ENCODE results near the gene KIF1B.
A peak's percentile ranks its signal among the peaks of the same experiment; 100 is the strongest.
"Not testable (repeated sequence)": the region's sequence is repeated elsewhere in the genome, so short reads cannot be mapped to it uniquely, and the experiment has no call there.

The KIF1B gene

GRCh38 chr1:10213186-10213705 lies 2.9 kb downstream of the KIF1B start:
- no peak overlapping the region for H3K4me3 ChIP-seq (ENCODE audit: low read depth, low read length)
- no peak for TF ChIP-seq CTCF (IDR thresholded peaks at IDR 0.05; ENCODE audit: low read depth, low read length)
- no peak for DNase-seq (ENCODE audit: low read depth, low spot score)
- in situ Hi-C loops (cut with HindIII; ENCODE audit: low sequenced_read_pairs): no loop called here

- no peak overlapping the region for H3K4me3 ChIP-seq (ENCODE audit: low read depth, low read length)
- TF ChIP-seq CTCF (IDR thresholded peaks at IDR 0.05; ENCODE audit: low read depth, low read length): no peak
- in situ Hi-C loops (cut with HindIII; ENCODE audit: low sequenced_read_pairs): no loop called here
- DNase-seq (ENCODE audit: low read depth, low spot score): no peak
These were observed 5.8 kb downstream of the KIF1B start for GRCh38 chr1:10216090-10216749.

GRCh38 chr1:10217748-10218441 lies 7.5 kb downstream of the KIF1B start:
- in situ Hi-C loops (cut with HindIII; ENCODE audit: low sequenced_read_pairs): no loop called here
- H3K4me3 ChIP-seq (ENCODE audit: low read depth, low read length): no peak overlapping the region
- TF ChIP-seq CTCF (IDR thresholded peaks at IDR 0.05; ENCODE audit: low read depth, low read length): no peak
- DNase-seq (ENCODE audit: low read depth, low spot score): peak; percentile 49

GRCh38 chr1:10220200-10220599 lies 9.8 kb downstream of the KIF1B start:
- no peak for TF ChIP-seq CTCF (IDR thresholded peaks at IDR 0.05; ENCODE audit: low read depth, low read length)
- no peak for DNase-seq (ENCODE audit: low read depth, low spot score)
- in situ Hi-C loops (cut with HindIII; ENCODE audit: low sequenced_read_pairs): no loop called here
- H3K4me3 ChIP-seq (ENCODE audit: low read depth, low read length): no peak overlapping the region

- DNase-seq (ENCODE audit: low read depth, low spot score); H3K4me3 ChIP-seq (ENCODE audit: low read depth, low read length); in situ Hi-C loops (cut with HindIII; ENCODE audit: low sequenced_read_pairs): not testable (repeated sequence)
These were observed 10.3 kb downstream of the KIF1B start for GRCh38 chr1:10220657-10221056.

GRCh38 chr1:10225573-10225972 lies 15.2 kb downstream of the KIF1B start:
- in situ Hi-C loops (cut with HindIII; ENCODE audit: low sequenced_read_pairs): no loop called here
- no peak overlapping the region for H3K4me3 ChIP-seq (ENCODE audit: low read depth, low read length)
- DNase-seq (ENCODE audit: low read depth, low spot score): peak; percentile 52

More at GRCh38 chr1:10225573-10225972, 15.2 kb downstream of the KIF1B start:
- no peak for TF ChIP-seq CTCF (IDR thresholded peaks at IDR 0.05; ENCODE audit: low read depth, low read length)

All from astrocyte of the spinal cord (primary cell).